Measurements from ENCODE around the gene CAB39.

CAB39 gene

GRCh38 chr2:230754200-230754599 is 41.6 kb downstream of the CAB39 start:
- no peak for DNase-seq (ENCODE audit: low read depth, low spot score)

GRCh38 chr2:230757476-230757875 is 44.8 kb downstream of the CAB39 start:
- DNase-seq (ENCODE audit: low read depth, low spot score): no peak

GRCh38 chr2:230758566-230759480 is 46.2 kb downstream of the CAB39 start:
- DNase-seq (ENCODE audit: low read depth, low spot score): no peak

GRCh38 chr2:230759481-230760167 is 47.0 kb downstream of the CAB39 start:
- DNase-seq (ENCODE audit: low read depth, low spot score): no peak

DNA sequence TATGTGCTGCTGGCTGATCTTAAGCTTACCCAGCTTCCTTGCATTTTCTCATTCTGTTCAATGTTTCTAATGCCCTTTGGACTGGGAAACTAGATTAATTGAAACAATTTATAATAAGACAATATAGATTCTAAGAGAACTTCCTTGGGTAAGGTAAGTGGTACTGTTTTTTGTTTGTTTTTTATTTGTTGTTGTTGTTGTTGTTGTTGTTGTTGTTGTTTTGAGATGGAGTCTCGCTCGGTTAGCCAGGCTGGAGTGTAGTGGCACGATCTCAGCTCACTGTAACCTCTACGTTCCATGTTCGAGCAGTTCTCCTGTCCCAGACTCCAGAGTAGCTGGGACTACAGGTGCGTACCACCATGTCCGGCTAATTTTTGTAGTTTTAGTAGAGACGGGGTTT is 49.1 kb downstream of the CAB39 start:
- no peak for DNase-seq (ENCODE audit: low read depth, low spot score)

DNA sequence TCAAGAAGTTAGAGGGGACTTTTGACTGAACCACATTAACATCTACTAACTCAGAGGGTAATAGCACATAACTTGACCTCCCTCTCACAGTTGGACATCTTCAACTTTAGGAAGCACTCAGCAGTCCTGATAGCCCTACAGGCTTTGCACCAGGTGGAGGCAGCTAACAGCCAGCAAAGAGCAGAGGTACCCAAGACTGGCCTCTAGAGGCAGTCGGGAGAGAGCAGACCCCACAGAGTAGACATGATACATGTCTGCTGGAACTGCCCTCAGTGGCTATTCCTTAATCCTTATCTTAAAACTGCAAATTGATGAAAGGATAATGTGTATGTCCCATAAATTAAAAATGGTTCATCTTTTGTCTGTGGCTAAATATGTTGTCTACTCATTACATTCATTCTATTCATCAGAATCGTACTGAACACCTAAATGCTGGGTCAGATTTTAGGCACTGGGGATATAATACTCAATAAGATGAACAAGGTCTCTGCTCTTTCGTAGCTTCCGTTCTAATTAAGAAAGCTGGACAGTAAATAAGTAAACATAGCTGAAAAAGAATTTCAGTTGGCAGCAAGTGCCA is 49.8 kb downstream of the CAB39 start:
- no peak for DNase-seq (ENCODE audit: low read depth, low spot score)

GRCh38 chr2:230764346-230764745 is 51.7 kb downstream of the CAB39 start:
- no peak for DNase-seq (ENCODE audit: low read depth, low spot score)

DNA sequence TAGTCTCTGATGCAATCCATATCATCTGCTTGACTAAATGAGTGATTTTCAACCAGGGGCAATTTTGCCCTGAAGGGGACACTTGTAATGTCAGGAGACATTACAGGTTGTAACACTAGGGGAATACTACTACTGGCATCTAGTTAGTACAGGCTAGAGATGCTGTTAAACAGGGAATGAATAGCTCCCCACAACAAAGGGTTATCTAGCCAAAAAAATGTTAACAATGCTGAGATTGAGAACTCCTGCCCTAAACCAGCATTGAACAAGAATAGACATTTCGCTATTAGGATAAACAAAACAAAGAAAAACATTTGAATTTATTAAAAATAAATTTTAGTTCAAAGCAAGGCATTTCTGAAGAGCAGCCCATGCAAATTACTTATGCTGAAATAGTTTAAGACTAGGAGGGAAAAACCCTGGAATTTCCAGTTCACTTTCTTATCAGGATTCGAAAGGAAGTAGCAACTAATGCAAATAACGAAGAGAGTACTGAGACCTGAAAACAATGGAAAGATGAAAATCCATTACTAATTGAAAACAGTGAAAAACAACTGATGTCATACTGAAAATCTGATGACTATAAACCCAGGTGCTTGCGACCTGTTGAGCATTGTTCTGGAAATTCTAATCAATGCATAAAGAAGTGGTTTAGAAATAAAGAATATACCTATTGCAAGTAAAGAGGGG is 53.1 kb downstream of the CAB39 start:
- DNase-seq (ENCODE audit: low read depth, low spot score): no peak

DNA sequence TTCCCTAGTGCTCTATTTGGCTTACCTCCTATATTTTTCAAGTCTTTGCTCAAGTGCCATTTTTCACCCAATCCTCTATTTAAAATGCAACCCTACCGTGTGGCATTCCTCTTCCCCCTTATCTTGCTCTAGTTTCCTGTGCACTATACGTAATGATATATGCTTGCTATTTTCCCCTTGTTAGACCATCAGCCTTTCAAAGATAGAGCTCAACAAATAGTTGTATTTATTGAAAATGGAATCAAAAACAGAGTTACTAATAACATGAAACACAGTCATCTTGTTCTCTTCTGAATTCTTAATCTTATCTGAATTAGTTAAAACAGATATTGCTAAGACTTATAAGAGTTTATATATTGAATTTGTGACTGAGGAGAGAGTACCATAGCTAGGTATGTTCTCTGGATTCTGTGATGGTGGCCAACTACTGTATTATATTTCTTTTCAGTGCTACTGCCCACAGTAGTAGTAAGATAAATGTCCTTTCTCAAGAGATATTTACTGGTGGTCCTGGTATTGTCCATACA is 55.3 kb downstream of the CAB39 start:
- DNase-seq (ENCODE audit: low read depth, low spot score): no peak

DNA sequence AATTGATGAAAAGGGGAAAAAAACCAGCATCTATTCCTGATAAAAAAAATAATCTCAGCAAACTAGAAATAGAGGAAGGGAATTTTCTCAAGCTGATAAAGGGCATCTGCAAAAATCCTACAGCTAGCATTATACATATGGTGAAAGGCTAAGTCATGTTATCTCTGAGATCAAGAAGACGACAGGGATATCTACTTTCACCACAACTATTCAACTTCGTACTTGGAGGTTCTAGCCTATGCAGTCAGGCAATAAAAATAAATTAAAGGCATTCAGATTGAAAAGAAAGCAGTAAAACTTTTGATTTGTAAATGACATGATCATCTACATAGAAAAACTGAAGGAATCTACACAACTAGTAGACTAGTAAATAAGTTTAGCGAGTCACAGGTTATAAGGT is 58.2 kb downstream of the CAB39 start:
- no peak for DNase-seq (ENCODE audit: low read depth, low spot score)

DNA sequence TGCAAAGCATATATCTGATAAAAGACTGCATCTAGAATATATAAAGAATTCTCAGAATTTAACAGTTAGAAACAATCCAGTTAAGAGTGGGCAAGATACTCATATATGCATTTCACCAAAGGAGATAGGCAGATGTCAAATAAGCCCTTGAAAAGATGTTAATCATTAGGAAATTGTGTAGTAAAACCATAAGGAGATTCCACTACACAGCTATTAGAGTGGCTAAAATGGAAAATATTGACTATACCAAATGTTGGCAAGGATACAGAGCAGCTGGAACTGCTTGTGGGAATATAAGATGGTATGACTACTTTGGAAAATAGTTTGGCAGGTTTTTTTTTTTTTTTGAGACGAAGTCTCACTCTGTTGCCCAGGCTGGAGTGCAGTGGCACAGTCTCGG is 59.5 kb downstream of the CAB39 start:
- DNase-seq (ENCODE audit: low read depth, low spot score): no peak

DNA sequence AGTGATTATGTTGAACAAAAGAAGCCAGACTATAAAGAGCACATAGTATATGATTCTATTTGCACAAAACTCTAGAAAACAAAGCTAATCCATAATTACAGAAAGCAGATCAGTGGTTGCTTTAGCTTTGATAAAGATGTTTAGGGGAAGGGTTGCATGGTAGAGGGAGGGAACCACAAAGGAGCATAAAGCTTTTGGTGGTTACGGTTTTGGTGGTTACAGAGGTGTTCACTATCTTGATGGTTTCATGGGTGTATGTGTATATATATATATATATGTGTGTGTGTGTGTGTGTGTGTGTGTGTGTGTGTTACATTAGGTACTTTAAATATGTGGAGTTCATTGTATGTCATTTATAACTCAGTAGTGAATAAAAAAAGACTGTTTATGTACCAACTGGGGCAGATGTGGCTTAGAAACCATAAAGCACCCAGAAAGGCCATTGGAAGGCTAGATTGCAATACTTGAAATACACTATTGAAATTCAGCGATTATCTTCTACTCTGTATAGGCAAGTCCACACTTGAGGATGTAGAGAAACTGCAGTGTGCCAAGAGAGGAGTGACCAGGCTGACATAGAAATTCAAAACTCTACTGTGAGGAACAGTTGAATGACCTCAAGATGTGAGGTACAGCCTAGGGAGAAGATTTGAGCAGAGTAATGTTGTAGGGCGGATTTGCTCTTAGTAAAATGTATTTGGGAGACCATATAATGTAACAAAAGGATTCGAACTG is 60.6 kb downstream of the CAB39 start:
- no peak for DNase-seq (ENCODE audit: low read depth, low spot score)

- no peak for DNase-seq (ENCODE audit: low read depth, low spot score)
These were observed 61.8 kb downstream of the CAB39 start for GRCh38 chr2:230774348-230774951.

- DNase-seq (ENCODE audit: low read depth, low spot score): no peak
These were observed 63.1 kb downstream of the CAB39 start for GRCh38 chr2:230775737-230776136.

GRCh38 chr2:230777721-230778120 is 65.1 kb downstream of the CAB39 start:
- no peak for DNase-seq (ENCODE audit: low read depth, low spot score)

GRCh38 chr2:230778350-230779063 is 65.9 kb downstream of the CAB39 start:
- DNase-seq (ENCODE audit: low read depth, low spot score): no peak

GRCh38 chr2:230779126-230779525 is 66.5 kb downstream of the CAB39 start:
- DNase-seq (ENCODE audit: low read depth, low spot score): no peak

- no peak for DNase-seq (ENCODE audit: low read depth, low spot score)
These were observed 67.0 kb downstream of the CAB39 start for GRCh38 chr2:230779607-230780006.

- DNase-seq (ENCODE audit: low read depth, low spot score): no peak
These were observed 68.6 kb downstream of the CAB39 start for GRCh38 chr2:230781130-230781797.

Data from activated CD4-positive, CD25-positive, alpha-beta regulatory T cell treated with anti-CD3 and anti-CD28 coated beads, Interleukin-2, amount 50 U/mL, for 16 hours (primary cell).